ENCODE data around the gene SDF2L1. TPM values are rescaled to one million over a fixed set of nuclear protein-coding genes. Genes with fewer than 3 reads are reported as not detected.

Gene SDF2L1
- total and polyA plus RNA-seq, 9 of the 15 experiments (the other 6 are each of a cell fraction or from before 2014, with no cell fraction given): 15.1 to 989 (median 124) TPM

DNA sequence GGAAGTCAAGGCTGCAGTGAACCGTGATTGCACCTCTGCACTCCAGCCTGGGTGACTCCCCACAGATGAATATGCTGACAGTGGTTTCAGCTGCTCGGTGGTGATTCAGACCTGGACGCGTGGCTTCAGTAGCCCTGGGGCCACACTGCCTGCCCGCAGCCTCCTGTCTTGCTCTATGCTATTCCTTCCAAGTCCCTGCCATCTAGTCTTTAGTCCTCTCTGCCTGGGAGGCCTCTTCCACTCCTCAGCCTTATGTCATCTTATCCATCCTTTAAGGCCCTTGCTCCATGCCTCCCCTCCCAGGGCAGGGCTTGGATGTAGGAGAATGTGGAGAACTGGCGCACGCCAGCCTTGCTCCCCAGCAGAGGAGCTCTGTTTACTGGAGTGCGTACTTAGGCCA, 35.3 kb upstream of the SDF2L1 start (continued):
- TF ChIP-seq ASH1L (IDR thresholded peaks at IDR 0.05; ENCODE audit: borderline replicate concordance, low read depth, partially characterized antibody): no peak
- TF ChIP-seq, protein P1, sequence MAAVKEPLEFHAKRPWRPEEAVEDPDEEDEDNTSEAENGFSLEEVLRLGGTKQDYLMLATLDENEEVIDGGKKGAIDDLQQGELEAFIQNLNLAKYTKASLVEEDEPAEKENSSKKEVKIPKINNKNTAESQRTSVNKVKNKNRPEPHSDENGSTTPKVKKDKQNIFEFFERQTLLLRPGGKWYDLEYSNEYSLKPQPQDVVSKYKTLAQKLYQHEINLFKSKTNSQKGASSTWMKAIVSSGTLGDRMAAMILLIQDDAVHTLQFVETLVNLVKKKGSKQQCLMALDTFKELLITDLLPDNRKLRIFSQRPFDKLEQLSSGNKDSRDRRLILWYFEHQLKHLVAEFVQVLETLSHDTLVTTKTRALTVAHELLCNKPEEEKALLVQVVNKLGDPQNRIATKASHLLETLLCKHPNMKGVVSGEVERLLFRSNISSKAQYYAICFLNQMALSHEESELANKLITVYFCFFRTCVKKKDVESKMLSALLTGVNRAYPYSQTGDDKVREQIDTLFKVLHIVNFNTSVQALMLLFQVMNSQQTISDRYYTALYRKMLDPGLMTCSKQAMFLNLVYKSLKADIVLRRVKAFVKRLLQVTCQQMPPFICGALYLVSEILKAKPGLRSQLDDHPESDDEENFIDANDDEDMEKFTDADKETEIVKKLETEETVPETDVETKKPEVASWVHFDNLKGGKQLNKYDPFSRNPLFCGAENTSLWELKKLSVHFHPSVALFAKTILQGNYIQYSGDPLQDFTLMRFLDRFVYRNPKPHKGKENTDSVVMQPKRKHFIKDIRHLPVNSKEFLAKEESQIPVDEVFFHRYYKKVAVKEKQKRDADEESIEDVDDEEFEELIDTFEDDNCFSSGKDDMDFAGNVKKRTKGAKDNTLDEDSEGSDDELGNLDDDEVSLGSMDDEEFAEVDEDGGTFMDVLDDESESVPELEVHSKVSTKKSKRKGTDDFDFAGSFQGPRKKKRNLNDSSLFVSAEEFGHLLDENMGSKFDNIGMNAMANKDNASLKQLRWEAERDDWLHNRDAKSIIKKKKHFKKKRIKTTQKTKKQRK (IDR thresholded peaks at IDR 0.05; ENCODE audit: borderline replicate concordance, low read depth, low read length): 0 out of 2 replicates have a peak, but pooled peaks have one; percentile 6
- TF ChIP-seq NFATC3 (IDR thresholded peaks at IDR 0.05): no peak
- TF ChIP-seq TRIM28 (IDR thresholded peaks at IDR 0.05): no peak
- 0 out of 2 replicates have a peak, but pooled peaks have one; percentile 55 for TF ChIP-seq ZNF57 (CRISPR knock-in tag; IDR thresholded peaks at IDR 0.05)
- TF ChIP-seq ZNF76 (CRISPR knock-in tag; IDR thresholded peaks at IDR 0.05; ENCODE audit: borderline replicate concordance): peak; percentile 21; the same call in 1 of the 2 replicates
- TF ChIP-seq E2F3 (CRISPR knock-in tag; IDR thresholded peaks at IDR 0.05): 0 out of 2 replicates have a peak, but pooled peaks have one; percentile 16
- no peak for TF ChIP-seq ZNF197 (CRISPR knock-in tag; IDR thresholded peaks at IDR 0.05; ENCODE audit: low read depth)
- peak; percentile 63; the same call in 1 of the 2 replicates for TF ChIP-seq ZBTB1 (CRISPR knock-in tag; IDR thresholded peaks at IDR 0.05; ENCODE audit: borderline replicate concordance, low read depth)
- TF ChIP-seq, protein P2, sequence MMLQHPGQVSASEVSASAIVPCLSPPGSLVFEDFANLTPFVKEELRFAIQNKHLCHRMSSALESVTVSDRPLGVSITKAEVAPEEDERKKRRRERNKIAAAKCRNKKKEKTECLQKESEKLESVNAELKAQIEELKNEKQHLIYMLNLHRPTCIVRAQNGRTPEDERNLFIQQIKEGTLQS (IDR thresholded peaks at IDR 0.05): no peak
- TF ChIP-seq, protein P2 (CRISPR knock-in tag; conservative IDR thresholded peaks at IDR 0.05): 0 out of 2 replicates have a peak, but pooled peaks have one; percentile 26
- no peak for TF ChIP-seq ZNF280A (IDR thresholded peaks at IDR 0.05; ENCODE audit: low read depth, partially characterized antibody)
- TF ChIP-seq, protein P3, sequence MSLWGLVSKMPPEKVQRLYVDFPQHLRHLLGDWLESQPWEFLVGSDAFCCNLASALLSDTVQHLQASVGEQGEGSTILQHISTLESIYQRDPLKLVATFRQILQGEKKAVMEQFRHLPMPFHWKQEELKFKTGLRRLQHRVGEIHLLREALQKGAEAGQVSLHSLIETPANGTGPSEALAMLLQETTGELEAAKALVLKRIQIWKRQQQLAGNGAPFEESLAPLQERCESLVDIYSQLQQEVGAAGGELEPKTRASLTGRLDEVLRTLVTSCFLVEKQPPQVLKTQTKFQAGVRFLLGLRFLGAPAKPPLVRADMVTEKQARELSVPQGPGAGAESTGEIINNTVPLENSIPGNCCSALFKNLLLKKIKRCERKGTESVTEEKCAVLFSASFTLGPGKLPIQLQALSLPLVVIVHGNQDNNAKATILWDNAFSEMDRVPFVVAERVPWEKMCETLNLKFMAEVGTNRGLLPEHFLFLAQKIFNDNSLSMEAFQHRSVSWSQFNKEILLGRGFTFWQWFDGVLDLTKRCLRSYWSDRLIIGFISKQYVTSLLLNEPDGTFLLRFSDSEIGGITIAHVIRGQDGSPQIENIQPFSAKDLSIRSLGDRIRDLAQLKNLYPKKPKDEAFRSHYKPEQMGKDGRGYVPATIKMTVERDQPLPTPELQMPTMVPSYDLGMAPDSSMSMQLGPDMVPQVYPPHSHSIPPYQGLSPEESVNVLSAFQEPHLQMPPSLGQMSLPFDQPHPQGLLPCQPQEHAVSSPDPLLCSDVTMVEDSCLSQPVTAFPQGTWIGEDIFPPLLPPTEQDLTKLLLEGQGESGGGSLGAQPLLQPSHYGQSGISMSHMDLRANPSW (CRISPR knock-in tag; IDR thresholded peaks at IDR 0.05): peak; percentile 27; the same call in 1 of the 2 replicates
- peak; percentile 55; the same call in 1 of the 2 replicates for TF ChIP-seq ZNF583 (CRISPR knock-in tag; IDR thresholded peaks at IDR 0.05)
- no peak for TF ChIP-seq C11orf30 (IDR thresholded peaks at IDR 0.05; ENCODE audit: low read depth)
- TF ChIP-seq, protein P4, sequence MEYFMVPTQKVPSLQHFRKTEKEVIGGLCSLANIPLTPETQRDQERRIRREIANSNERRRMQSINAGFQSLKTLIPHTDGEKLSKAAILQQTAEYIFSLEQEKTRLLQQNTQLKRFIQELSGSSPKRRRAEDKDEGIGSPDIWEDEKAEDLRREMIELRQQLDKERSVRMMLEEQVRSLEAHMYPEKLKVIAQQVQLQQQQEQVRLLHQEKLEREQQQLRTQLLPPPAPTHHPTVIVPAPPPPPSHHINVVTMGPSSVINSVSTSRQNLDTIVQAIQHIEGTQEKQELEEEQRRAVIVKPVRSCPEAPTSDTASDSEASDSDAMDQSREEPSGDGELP (CRISPR knock-in tag; IDR thresholded peaks at IDR 0.05; ENCODE audit: borderline replicate concordance): peak; percentile 44; the same call in 1 of the 2 replicates
- peak; percentile 4 for TF ChIP-seq HNRNPLL (IDR thresholded peaks at IDR 0.05; ENCODE audit: low read depth, low read length, poor library complexity, severe bottlenecking)
- no peak for TF ChIP-seq ELF1 (tag; IDR thresholded peaks at IDR 0.05)
